H54 (cell line): ENCODE data around the gene OR52E6.

Experiments
- DNase-seq: peaks from one replicate; pipeline ENCODE4 v3.0.0; 2011; ENCODE audit warnings: low spot score, mixed read lengths; ENCODE audit not compliant: insufficient read length
- FAIRE-seq: peaks from 3 replicates; lab custom pipeline; 2011; peaks lifted over from hg19 to GRCh38; lab: Jason Lieb, UNC
- POLR2A ChIP-seq: IDR thresholded peaks from 2 replicates; pipeline ENCODE4 v1.6.1; 2011; ENCODE audit warnings: low read depth, mild to moderate bottlenecking, low read length

OR52E6 gene

DNA sequence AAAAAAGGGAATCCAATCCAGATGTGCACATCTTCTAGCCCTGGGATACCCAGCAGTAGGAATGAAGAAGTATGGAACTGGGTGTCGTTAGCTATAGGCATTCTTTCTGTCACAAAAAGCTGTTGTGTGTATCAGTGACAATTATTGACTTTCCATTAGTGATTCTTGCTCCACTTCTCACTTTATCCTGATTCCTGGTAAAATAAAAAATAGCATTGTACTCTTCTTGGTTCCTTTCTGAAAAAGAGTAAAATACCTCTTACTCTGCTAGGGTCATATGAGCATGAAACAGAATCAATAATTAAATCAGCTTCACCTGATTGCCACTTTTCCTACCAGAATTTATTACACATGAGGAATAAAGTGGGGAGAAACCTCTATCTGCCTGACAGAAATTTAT is at the start of gene OR52E6:
Gene OR52E6 (minus strand): TSS at position 101 of the 400 bp plus-strand sequence. CDS start 0 bp downstream, at position 101.
- FAIRE-seq: peak; percentile 27
- TF ChIP-seq POLR2A: no peak
- no peak for DNase-seq

DNA sequence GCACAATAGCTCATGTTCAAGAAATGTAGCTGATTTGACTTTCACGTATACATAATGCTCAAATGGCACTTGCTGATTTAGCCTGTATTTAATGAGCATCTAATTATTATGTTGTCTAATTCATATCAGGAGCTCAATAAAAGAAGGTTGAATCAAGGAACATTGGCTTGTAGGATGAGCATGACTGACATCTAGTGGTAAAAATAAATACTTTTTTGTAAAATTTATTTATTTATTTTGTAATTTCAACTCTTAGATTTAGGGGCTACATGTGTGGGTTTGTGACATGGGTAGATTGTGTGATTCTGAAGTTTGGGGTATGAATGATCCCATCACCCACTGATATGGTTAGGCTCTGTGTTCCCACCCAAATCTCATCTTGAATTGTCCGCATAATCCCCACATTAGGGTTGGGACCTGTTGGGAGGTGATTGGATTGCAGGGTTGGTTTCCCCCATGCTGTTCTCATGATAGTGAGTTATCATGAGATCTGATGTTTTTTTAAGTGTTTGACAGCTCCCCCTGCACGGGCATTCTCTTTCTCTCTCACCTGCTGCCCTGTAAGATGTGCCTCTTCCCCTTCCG is 49.6 kb upstream of the OR52E6 start:
- DNase-seq (no peak), FAIRE-seq (peak; percentile 50)
- TF ChIP-seq POLR2A: no peak

DNA sequence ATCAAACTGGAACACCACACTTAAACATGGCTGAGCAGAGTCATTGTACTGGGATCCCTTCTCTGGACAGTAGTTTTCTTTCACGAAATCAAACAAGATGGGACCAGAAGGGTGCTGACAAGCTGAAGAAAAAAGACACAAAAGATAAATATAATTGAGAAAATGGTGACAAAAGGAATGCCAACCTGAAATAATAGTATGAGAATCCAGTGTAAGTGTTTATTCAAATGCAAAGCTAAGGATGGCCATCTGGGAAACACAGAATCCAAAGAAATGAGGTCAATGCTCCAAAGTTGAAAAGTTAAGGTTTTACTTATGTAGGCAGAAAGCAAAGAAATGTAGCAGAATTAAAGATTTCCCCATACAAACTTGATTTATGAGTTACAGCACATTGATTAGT is 46.0 kb upstream of the OR52E6 start:
- no peak for TF ChIP-seq POLR2A
- DNase-seq: no peak
- FAIRE-seq: no peak

DNA sequence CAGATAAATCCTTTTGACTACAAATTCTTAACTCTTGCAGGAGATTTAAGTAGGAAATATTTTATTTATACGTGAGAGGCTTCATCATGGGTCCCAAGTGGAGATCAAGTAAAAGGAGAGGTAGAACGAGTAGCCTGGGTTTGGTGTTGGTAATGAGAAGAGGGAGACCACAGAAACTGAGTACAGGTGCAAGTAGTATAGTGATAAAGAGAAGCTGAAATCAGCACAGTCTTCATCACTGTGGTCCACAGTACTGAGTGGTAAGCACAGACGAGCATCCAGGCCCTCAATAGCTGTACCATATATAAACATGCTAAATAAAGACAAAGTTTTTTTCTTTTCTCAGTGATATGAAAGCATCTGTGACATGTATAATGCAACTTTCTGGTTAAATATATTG is 45.5 kb upstream of the OR52E6 start:
- FAIRE-seq (no peak), DNase-seq (no peak)
- no peak for TF ChIP-seq POLR2A

DNA sequence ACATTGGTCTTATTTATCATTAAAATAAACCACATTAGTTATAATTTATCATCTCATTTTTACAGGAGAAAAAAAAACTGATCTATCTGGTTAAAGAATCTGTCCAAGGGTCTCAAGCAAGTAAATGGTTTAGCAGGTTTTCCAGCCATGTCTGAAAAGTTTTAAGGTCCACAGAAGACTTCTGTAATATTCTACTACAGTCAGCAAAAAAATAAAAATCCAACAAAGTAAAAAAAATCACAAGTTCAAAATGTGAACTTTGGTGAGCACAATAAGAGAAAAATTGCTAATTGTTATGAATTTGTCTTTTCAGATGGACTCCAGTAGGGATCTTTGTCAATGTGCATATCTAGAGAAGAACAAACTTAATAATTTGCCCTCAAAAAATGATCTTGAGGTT is 40.1 kb upstream of the OR52E6 start:
- TF ChIP-seq POLR2A: no peak
- FAIRE-seq: no peak

DNA sequence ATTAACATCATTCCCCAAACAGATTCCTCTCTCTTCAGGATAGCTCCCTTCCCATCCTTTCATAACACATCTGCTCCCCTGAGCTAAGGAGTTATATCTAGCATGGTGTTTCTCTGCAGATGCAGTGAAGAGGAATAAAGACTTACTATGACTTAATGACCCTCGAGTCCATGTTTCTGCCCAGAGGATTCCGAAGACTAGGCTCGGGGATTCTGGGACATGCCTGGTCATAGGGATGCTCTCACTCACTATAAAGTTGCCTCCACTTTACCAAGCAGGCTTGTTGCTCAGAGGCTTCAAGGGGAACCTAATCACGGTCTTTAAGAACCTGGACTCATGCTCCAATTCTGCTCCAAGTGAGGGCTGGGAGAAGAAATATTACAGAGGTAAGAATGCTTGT is 38.6 kb upstream of the OR52E6 start, which contains the start of gene OR52E4:
Gene OR52E4 (plus strand): TSS at position 301 of the 400 bp plus-strand sequence. CDS start 3,664 bp downstream, outside the sequence.
- no peak for DNase-seq
- FAIRE-seq: no peak
- no peak for TF ChIP-seq POLR2A

More for the DNA sequence above, 40.1 kb upstream of the OR52E6 start:
- no peak for DNase-seq

DNA sequence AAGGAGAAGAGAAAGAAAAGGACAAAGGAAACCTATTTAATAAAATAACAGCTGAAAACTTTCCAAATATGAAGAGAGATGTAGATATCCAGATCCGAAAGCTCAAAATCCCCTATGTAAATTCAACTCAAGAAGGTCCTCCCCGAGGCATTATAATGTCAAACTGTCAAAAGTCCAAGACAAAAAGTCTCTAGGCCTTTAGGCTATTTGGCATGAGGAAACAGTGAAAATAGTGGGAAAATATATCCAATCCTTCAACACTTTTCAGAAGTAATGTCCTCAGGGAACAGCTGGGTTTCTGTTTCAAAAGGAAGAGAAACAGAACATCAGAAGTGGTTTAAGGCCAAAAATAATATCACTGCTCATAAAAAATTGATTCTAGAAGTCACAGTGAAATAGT is 36.9 kb upstream of the OR52E6 start:
- no peak for TF ChIP-seq POLR2A
- FAIRE-seq (no peak), DNase-seq (no peak)

DNA sequence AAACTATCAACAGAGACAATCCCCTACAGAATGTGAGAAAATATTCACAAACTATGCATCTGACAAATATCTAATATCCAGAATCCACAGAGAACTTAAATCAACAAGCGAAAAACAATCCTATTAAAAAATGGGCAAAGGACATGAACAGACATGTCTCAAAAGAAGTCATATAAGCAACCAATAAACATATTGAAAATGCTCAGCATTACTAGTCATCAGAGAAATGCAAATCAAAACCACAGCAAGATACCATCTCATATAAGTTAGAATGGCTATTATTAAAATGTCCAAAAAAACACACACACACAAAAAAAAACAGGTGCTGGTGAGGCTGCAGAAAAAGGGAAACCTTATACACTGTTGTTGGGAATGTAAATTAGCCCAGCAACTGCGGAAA is 24.1 kb upstream of the OR52E6 start:
- FAIRE-seq (no peak), DNase-seq (no peak)
- TF ChIP-seq POLR2A: no peak

DNA sequence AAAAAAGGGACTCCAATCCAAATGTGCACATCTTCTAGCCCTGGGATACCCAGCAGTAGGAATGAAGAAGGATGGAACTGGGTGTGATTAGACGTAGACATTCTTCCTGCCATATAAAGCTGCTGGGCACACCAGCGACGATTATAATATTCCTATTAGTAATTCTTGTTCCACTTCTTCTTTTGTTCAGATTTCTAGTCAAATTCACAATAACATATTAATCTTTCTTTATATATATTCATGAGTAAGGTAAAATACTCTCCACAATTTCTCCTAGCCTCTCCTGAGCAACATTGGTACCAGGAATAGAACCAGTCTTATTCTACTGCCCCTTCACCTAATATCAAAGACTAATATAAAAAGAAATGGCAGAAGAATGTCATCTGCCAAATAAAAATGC is 15.9 kb upstream of the OR52E6 start, which contains the start of gene OR52E8:
Gene OR52E8 (minus strand): TSS at position 101 of the 400 bp plus-strand sequence. CDS start 0 bp downstream, at position 101.
- DNase-seq: no peak
- no peak for FAIRE-seq
- no peak for TF ChIP-seq POLR2A

DNA sequence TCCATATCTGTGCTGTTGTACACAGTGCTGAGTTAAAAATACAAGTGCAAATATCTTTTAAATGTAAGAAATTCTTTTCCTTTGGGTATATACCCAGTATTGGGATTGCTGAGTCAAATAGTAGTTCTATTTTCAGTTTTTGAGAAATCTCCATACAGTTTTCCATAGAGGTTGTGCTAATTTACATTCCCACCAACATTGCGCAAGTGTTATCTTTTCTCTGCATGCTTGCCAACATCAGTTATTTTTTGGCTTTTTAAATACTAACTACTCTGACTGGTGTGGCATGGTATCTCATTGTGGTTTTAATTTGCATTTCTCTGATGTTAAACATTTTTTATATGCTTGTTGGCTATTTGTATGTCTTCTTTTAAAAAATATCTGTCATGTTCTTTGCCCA is 9.3 kb upstream of the OR52E6 start:
- FAIRE-seq (no peak), DNase-seq (no peak)
- TF ChIP-seq POLR2A: no peak

DNA sequence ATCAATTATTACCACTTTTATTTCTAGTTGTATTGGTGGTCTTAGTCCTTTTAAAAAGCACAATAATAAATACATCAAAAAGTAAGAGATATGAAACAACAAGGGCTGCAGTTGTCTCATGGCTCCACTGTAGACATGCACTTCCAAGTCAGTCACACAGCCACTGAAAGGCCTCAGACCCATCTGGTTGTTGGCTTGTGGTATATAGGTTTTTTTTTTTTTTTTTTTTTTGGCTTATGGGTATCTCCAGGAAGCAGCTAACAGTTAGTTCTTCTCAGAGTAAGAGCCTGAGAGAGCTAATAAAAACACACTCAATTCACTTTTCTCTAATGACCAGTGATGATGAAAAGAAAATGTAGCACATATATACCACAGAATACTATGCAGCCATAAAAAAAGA is 6.0 kb upstream of the OR52E6 start:
- TF ChIP-seq POLR2A: no peak
- FAIRE-seq: no peak
- DNase-seq: no peak

DNA sequence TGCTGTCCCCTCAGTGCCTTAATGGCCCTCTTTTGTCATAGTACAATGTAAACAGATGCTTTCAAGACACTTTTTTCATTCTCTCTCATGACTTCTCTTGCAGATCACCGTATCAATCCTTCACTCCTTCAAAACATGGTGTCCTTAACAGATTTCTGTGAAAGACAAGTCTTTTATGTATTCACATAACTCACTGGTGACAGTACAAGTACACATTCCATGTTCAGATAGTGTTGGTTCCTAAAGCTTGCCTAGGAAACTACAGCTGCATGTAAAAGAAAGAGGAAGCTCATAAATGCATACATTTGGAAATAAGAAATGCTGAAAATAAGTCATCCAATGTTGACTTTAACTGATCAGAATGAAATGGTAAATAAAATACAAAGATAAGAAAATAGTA is 5.0 kb upstream of the OR52E6 start:
- TF ChIP-seq POLR2A: no peak
- no peak for FAIRE-seq
- no peak for DNase-seq

DNA sequence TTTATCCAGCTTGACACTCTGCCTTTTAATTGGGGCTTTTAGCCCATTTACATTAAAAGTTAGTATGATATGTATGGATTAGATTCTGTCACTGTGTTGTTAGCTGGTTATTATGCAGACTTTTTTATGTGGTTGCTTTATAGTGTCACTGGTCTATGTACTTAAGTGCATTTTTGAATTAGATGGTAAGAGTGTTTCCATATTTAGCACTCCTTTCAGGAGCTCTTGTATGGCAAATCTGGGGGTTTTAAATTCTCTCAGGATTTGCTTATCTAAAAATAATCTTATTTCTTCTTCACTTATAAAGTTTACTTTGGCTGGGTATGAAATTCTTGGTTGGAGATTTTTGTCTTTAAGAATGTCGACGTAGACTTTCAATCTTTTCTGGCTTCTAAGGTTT is 4.0 kb downstream of the OR52E6 start:
- TF ChIP-seq POLR2A: no peak
- DNase-seq (no peak), FAIRE-seq (no peak)

DNA sequence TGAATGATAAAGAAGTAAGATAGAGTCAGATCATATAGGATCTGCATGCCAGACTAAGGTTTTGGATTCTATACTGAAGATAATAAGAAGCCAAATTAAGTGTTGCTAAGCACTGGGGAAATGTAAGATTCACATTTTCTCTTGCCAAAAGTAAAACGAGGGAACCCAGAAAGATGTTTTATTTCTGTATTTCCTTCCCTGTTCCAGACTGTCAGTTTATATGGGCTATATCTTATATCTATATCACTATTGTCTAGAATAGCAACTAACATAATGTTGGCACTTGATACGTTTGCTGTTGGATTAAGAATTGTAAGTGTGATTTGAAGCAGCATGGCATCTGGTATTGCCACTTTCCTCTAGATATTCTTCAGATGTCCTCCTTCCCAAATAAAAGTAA is 8.3 kb downstream of the OR52E6 start:
- TF ChIP-seq POLR2A: no peak
- DNase-seq: no peak
- FAIRE-seq: no peak

DNA sequence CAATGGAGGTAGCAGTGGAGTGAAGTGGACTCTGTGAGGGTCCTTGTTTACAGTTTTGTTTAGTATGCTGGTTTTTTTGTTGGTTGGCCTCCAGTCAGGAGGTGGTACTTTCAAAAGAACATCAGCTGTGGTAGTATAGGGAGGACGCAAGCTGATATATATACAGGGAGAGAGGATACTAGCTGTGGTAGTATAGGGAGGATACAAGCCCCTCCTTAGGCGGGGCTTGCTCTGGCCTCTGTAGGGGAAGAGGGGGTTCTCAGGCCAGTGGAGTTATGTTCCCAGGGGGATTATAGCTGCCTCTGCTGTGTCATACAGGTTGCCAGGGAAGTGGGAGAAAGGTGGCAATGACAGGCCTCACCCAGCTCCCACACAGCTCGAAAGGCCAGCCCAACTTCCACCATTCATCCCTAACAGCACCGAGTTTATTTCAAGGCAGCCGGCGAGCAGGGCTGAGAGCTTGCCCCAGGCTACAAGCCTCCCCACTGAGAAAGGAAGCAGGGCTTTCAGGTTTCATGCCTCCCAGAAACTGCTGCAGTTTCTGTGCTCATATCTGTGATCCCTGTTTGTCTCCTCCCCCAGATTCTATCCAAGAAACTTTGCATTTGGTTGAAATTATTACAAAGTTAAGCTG is 10.4 kb downstream of the OR52E6 start:
- no peak for FAIRE-seq
- TF ChIP-seq POLR2A: no peak

More for the DNA sequence above, 10.4 kb downstream of the OR52E6 start:
- no peak for DNase-seq
